Esophagus (tissue), 2 donors: Measurements from ENCODE around the gene CERS5. TPM values are rescaled to one million over a fixed set of nuclear protein-coding genes. Genes with fewer than 3 reads are reported as not detected.
A peak's percentile ranks its signal among the peaks of the same experiment; 100 is the strongest.

Source experiments
- H3K27ac ChIP-seq, 2 donors: one replicate each; pipeline ENCODE4 v1.5.1; 2013; ENCODE audit warnings: low read depth in 2 of 2, mild to moderate bottlenecking in 2 of 2, inconsistent platforms in 1 of 2, low read length in 1 of 2, moderate library complexity in 1 of 2
- H3K27me3 ChIP-seq, 2 donors: one replicate each; pipeline ENCODE4 v1.6.1; 2013; ENCODE audit warnings: low read length in 2 of 2, control low read depth in 1 of 2, mild to moderate bottlenecking in 1 of 2; ENCODE audit not compliant: insufficient read depth in 2 of 2, control insufficient read depth in 1 of 2
- H3K36me3 ChIP-seq, 2 donors: one replicate each; pipeline ENCODE4 v1.6.1; 2013; ENCODE audit warnings: low read length in 1 of 2; ENCODE audit not compliant: control insufficient read depth in 2 of 2, insufficient read depth in 2 of 2
- H3K4me1 ChIP-seq, 2 donors: one replicate each; pipeline ENCODE4 v1.6.1; 2013; ENCODE audit warnings: low read length in 1 of 2; ENCODE audit not compliant: control insufficient read depth in 2 of 2, insufficient read depth in 2 of 2
- H3K4me3 ChIP-seq, 2 donors: one replicate each; pipeline ENCODE4 v1.5.1; 2013; ENCODE audit warnings: low read length in 2 of 2, mild to moderate bottlenecking in 2 of 2, low read depth in 1 of 2, moderate library complexity in 1 of 2
- H3K9me3 ChIP-seq, 2 donors: one replicate each; pipeline ENCODE4 v1.6.1; 2013; ENCODE audit warnings: mild to moderate bottlenecking in 2 of 2, low read depth in 1 of 2, low read length in 1 of 2, moderate library complexity in 1 of 2; ENCODE audit not compliant: control insufficient read depth in 2 of 2, insufficient read depth in 1 of 2
- WGBS, 2 donors: extraction: QIAGEN DNeasy Blood & Tissue Kit; methylation state at CpG; one replicate each; pipeline ENCODE4 v1.1.7; 2013; 5-methylcytosine and 5-hydroxymethylcytosine counted together
- polyA plus RNA-seq, 2 donors: library from polyadenylated mRNA; stranded (reverse); fragments of 200-250 nt; gene quantifications; one replicate each; pipeline ENCODE4 v1.2.3, GENCODE V29; 2013
- donor health status: healthy with polysubstance abuse.
- donor health status: Bipolar disorder and iron deficiency.

The CERS5 gene
- polyA plus RNA-seq, 2 donors: 21.0 to 41.3 TPM

- Histone ChIP-seq H3K27ac (peak overlapping the region; percentile 70 to 74), H3K36me3 (peaks cover 0 to 3% of the 10 kb centered on the region in 2 donors), H3K4me3 (no peak overlapping the region), H3K27me3 (no peaks in the 10 kb centered on the region), H3K4me1 (peaks cover 0 to 3% of the 10 kb centered on the region in 2 donors), H3K9me3 (no peaks in the 10 kb centered on the region)
- 50 to 59% methylated on average over 3 of the region's 3 CpGs for WGBS, 2 donors
Observed at GRCh38 chr12:50201987-50202521, 34.9 kb upstream of the CERS5 start.

DNA sequence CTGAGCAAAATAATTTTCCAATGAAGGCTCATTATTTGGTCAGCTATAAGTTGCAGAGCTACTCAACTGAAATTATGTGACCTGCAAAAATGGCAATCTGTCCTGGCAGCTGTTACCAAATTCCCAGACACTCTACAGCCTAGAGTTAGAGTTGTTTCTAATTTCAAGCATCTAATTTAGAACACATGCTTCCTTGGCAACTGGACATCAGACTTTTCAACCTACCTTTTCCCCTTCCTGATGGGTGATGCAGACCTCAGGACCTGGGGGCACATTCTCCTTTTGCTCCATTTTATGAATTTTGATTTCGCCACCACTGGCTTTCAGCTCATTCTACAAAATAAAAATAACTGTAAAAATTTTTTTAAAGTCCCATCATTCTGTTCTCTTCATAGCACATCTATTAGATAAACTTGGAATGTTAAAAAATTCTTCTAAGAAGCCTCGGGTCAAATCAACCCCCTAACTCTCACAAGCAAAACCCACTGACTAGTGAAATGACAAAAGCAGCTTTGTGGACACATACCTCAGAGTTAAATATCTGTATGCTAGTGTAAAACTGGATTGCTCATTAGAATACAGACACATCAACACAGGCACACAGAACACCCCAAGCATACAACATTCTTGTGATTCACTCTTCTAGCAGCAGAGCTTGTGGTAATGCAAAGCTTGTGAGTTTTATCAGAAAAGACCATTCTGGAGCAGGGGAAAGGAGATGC, 33.5 kb upstream of the CERS5 start:
- Histone ChIP-seq H3K4me1 (peaks cover 0 to 3% of the 10 kb centered on the region in 2 donors), H3K27me3 (no peaks in the 10 kb centered on the region), H3K4me3 (no peak overlapping the region), H3K9me3 (no peaks in the 10 kb centered on the region), H3K27ac (no peak overlapping the region), H3K36me3 (peaks cover 0 to 3% of the 10 kb centered on the region in 2 donors)
- WGBS, 2 donors: 82 to 94% methylated on average over 2 of the region's 2 CpGs

DNA sequence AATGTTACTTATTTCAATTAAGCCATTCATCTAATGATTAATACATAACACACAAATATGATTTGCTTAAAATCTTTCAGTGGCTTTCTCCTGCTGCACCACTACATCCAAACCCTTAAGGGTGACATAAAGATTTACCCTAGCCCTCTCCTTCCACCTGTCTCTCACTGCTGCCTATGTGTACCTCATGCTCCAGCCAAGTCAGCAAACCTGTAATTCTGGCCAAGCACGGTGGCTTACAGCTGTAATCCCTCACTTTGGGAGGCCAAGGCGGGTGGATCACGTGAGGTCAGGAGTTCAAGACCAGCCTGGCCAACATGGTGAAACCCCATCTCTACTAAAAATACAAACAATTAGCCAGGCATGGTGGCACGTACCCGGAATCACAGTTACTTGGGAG, 31.7 kb upstream of the CERS5 start:
- Histone ChIP-seq H3K9me3 (no peaks in the 10 kb centered on the region), H3K36me3 (no peaks in the 10 kb centered on the region), H3K27me3 (no peaks in the 10 kb centered on the region), H3K27ac (no peak overlapping the region), H3K4me1 (peaks cover 0 to 3% of the 10 kb centered on the region in 2 donors), H3K4me3 (no peak overlapping the region)
- 69 to 80% methylated on average over 5 of the region's 5 CpGs for WGBS, 2 donors

- 75 to 79% methylated on average over 5 of the region's 5 CpGs for WGBS, 2 donors
- no peaks in the 10 kb centered on the region for H3K9me3 ChIP-seq
- no peaks in the 10 kb centered on the region for H3K27me3 ChIP-seq
- no peaks in the 10 kb centered on the region for H3K36me3 ChIP-seq
- no peak overlapping the region for H3K4me3 ChIP-seq
- H3K27ac ChIP-seq: no peak overlapping the region
- peaks cover 0 to 3% of the 10 kb centered on the region in 2 donors for H3K4me1 ChIP-seq
Observed at GRCh38 chr12:50197297-50197727, 30.1 kb upstream of the CERS5 start.

- WGBS, 2 donors: 78 to 79% methylated on average over 4 of the region's 4 CpGs
- Histone ChIP-seq H3K27ac (no peak overlapping the region), H3K36me3 (no peaks in the 10 kb centered on the region)
Observed at GRCh38 chr12:50196537-50196936, 29.4 kb upstream of the CERS5 start.

DNA sequence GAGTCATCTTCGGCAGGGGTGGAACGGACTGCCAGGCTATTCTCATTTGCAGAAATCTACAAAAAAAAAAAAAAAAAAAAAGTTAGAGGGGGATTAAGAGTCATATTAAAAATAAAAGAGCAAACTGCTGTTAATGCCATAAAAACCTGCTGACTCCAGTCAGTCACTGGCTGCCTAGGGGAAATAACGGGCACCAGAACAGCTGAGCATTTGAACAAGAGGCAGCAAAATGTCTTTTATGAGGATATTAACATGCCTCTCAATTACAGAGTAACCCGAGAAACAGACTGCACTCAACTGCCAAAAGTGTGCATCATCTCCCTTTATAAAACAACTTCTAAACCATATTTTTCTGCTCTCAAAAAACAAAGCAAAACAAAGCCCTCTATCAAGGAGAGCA, 28.7 kb upstream of the CERS5 start:
- H3K4me3 ChIP-seq: no peak overlapping the region
- peaks cover 0 to 3% of the 10 kb centered on the region in 2 donors for H3K4me1 ChIP-seq
- no peak overlapping the region for H3K27ac ChIP-seq
- H3K9me3 ChIP-seq: no peaks in the 10 kb centered on the region
- no peaks in the 10 kb centered on the region for H3K27me3 ChIP-seq
- no peaks in the 10 kb centered on the region for H3K36me3 ChIP-seq
- WGBS, 2 donors: 80 to 81% methylated on average over 4 of the region's 4 CpGs

More at GRCh38 chr12:50196537-50196936, 29.4 kb upstream of the CERS5 start:
- Histone ChIP-seq H3K9me3 (no peaks in the 10 kb centered on the region), H3K4me3 (no peak overlapping the region), H3K27me3 (no peaks in the 10 kb centered on the region), H3K4me1 (peaks cover 0 to 3% of the 10 kb centered on the region in 2 donors)

DNA sequence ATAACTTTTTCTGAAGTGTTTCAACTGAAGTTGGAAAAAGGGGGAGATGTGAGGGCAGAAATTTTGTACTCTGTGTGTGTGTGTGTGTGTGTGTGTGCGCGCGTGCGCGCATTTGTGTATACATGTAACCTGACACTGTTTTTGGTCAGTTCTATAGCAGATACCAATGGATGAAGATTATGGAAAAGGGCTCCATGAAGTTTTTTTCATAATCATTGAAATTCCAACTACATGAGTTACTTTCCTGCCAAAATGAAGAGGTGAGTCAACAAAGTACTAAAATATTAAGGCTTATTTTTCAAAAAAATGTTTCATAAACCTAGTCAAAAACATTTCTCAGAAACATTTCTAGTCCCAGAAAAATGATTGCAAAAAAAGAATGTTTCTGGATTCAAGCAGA, 25.7 kb upstream of the CERS5 start:
- peaks cover 0 to 7% of the 10 kb centered on the region in 2 donors for H3K4me1 ChIP-seq
- H3K27ac ChIP-seq: no peak overlapping the region
- no peaks in the 10 kb centered on the region for H3K9me3 ChIP-seq
- H3K4me3 ChIP-seq: no peak overlapping the region
- no peaks in the 10 kb centered on the region for H3K27me3 ChIP-seq
- WGBS, 2 donors: 88% methylated on average over 5 of the region's 5 CpGs
- H3K36me3 ChIP-seq: no peaks in the 10 kb centered on the region

DNA sequence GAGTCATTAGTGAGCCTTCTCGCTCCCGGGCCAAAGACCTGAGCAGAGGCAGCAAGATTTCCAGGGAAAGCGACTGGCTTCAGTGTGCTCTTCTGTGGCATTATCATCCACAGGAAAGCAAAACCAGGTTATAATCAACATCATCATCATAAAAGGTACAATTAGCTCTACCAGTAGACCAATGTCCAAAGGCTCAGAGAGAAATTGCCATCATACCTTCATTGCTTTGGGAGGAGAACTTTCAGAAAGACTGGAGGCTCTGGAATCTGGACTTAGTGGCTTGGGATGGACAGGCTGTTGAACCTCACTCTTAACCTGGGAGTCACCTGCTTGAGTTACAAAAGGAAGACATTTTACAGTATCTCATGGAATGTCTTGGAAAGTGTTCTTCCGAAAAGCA, 25.1 kb upstream of the CERS5 start:
- Histone ChIP-seq H3K36me3 (no peaks in the 10 kb centered on the region), H3K27ac (no peak overlapping the region), H3K27me3 (no peaks in the 10 kb centered on the region), H3K4me3 (no peak overlapping the region), H3K4me1 (peaks cover 0 to 9% of the 10 kb centered on the region in 2 donors), H3K9me3 (no peaks in the 10 kb centered on the region)
- WGBS, 2 donors: 90 to 97% methylated on average over 4 of the region's 4 CpGs

GRCh38 chr12:50190859-50191258, 23.7 kb upstream of the CERS5 start:
- Histone ChIP-seq H3K36me3 (no peaks in the 10 kb centered on the region), H3K9me3 (no peaks in the 10 kb centered on the region), H3K27ac (no peak overlapping the region), H3K4me1 (peaks cover 0 to 9% of the 10 kb centered on the region in 2 donors), H3K27me3 (no peaks in the 10 kb centered on the region), H3K4me3 (no peak overlapping the region)
- WGBS, 2 donors: 84 to 89% methylated on average over 1 of the region's 1 CpG
